Activated CD8-positive, alpha-beta memory T cell treated with anti-CD3 and anti-CD28 coated beads, Interleukin-2, amount 50 U/mL, for 1 hour (primary cell): ENCODE measurements around the gene OLFML3.
"Not testable (repeated sequence)": the region's sequence is repeated elsewhere in the genome, so short reads cannot be mapped to it uniquely, and the experiment has no call there.

ENCODE experiments used
- DNase-seq: peaks from one replicate; pipeline ENCODE4 v3.0.0-alpha.2; 2020; ENCODE audit errors: extremely low read depth

Gene OLFML3

DNA sequence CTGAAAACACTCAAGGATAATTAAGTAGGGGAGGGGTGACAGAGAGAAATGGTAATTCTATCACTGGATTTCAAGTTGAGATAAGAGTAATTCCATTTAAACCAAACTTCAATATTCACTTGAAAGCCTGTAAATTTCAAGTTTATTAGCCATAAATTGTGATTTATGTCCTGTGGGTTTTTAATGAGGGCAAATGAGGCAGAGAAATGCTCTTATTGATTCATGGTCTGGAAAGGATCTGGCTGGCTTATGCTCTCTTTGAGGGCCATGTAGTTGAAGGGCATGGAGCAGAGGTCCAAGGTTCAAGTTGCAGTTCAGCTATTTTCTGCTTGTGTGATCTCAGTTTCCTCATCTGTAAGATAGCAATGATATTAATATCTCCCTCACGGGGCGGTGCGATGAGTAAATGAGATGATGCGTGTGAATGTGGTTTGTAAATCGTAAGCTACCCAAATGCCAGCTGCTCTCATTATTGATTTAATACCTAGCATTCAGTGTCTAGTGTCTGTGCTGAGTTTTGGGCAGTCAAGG, 12.3 kb downstream of the OLFML3 start:
- no peak for DNase-seq

- DNase-seq, result no peak
These were observed 13.8 kb downstream of the OLFML3 start for GRCh38 chr1:113993072-113993471.

- DNase-seq, result no peak
These were observed 14.5 kb downstream of the OLFML3 start for GRCh38 chr1:113993766-113994165.

DNA sequence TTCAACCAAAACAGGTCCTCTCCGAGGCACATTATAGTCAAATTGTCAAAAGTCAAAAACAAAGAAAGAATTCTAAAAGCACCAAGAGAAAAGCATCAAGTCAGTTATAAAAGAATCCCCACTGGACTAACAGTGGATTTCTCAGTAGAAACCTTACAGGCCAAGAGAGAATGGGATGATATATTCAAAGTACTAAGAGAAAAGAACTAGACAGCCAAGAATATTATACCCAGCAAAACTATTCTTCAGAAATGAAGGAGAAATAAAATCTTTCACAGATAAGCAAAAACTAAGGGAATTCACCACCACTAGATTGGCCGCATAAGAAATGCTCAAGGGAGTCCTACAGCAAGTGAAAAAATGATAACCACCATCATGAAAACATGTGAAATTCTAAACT, 16.1 kb downstream of the OLFML3 start:
- no peak for DNase-seq

DNA sequence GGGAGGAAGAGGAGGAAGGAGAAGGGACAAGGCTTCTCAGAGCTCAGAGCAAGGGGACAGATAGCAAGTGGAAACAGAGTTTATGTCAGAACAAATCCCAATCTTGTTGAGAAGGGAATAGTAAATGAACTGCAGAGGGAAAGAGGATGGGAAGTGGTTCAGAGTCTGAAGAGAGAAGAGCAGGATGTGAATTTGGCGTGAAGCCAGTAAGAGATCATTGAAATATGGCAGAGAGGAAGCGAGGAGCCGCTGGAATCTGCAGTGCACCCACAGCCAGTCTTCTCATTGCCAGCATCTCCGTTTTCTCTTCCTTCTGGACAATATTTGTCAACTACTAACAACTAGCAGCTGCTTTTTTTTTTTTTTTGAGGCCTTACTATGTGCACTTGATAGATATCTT, 19.1 kb downstream of the OLFML3 start:
- no peak for DNase-seq

- no peak for DNase-seq
These were observed 20.0 kb downstream of the OLFML3 start for GRCh38 chr1:113999233-113999632.

DNA sequence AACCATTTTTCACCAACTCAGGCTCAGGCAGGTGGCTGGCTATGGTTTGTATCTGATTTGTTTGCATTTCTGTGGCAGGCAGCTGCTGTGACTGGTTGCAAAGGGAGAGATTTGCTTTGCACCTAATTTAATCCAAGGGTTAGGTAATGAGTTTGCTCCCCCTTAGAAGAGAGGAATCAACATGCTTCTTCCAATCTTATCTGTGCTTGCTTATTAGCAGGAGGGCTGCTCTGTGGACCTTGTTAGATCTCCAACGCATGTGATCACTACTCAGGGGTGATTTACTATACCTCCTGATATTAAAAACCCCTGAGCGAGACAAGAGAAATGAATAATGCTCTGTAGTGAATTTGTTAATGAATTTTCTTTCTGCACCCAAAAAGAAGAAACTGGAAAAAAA, 20.5 kb downstream of the OLFML3 start:
- DNase-seq, result no peak

- DNase-seq, result no peak
These were observed 21.1 kb downstream of the OLFML3 start for GRCh38 chr1:114000406-114000805.

- DNase-seq, result no peak
These were observed 23.4 kb downstream of the OLFML3 start for GRCh38 chr1:114002492-114003239.

DNA sequence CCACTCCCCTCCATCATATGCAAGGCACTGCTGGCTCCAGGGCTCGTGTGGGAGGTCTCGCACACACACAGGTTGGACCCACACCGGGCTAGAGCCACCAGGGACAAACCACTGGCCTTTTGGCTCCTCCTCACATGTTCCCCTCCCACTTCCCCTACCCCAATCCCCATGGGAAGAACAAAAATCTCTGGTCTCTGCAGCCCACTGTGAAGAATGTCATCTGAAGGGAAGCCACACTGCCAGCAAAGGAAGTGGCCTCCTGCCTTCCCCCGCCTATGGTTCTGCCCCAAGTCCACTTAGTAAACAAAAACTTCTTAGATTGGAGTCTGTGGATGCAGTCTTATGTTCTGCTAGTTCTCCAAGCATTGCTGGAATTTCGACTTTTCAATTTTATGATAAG, 24.2 kb downstream of the OLFML3 start:
- no peak for DNase-seq

GRCh38 chr1:114006825-114007224, 27.6 kb downstream of the OLFML3 start:
- DNase-seq, result not testable (repeated sequence)

GRCh38 chr1:114008480-114008941, 29.2 kb downstream of the OLFML3 start:
- DNase-seq, result no peak

GRCh38 chr1:114008993-114009392, 29.7 kb downstream of the OLFML3 start:
- DNase-seq, result no peak

DNA sequence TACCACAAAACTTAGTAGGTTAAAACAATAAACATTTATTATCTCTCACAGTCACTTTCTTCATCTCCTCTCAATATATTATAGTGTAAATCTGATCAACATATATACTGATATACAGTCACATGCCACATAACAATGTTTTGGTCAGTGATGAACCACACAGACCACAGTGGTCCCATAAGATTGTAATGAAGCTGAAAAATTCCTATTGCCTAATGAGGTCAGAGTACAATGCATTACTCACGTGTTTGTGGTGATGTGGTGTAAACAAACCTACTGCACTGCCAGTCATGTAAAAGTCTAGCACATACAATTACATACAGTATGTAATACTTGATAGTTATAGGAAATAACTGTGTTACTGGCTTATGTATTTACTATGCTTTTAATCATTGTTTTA, 30.1 kb downstream of the OLFML3 start:
- DNase-seq, result no peak

DNA sequence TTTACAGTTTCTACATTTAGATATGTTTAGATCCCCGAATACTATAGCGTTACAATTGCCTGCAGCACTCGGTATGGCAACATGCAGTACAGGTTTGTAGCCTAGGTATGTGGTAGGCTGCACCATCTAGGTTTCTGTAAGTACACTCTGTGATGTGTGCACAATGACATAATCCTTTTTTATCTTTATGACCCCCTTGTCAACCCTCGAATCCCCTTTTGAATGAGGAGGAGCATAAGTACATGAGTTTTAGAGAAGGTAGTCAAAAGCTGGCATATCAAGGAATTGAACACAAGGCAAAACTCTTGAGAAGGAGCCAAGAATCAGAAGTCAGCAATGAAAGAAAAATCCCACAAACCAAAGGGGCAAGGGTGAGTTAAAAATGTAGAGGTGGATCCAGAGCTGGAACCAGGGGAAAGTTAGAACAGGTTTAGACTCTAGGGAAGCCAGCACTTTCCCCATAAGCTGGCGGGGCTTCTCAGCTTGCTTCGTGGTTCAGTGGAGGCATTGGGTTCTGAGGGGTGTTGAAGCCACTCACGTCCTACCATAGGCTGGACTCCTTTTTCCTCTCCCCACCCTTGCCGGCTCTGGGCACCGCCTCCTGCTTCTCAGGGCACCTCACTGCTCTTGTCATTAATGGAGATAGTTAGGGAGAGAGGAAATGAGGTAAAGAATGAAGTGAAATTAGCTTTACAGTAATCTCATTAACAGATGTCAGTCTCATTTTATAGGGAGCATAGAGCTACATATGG, 31.3 kb downstream of the OLFML3 start:
- no peak for DNase-seq

DNA sequence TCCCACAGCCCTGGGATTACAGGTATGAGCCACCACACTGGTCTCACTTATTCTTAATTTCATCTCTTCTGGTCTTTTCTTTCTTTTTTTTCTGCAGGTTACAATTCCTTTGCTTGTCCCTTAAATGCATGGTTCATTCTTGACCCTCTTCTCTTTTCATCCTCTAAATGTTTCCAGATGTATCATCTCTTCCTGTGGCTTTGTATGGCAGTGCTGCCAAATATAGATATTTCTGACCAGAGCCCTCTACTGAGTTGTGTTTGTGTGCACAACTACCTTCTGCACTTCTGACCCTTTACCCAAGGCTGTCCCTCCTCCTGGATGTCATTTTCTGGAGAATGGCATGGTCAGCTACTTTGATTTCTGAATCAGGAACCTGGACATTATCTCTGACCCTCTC, 32.5 kb downstream of the OLFML3 start:
- DNase-seq, result no peak

DNA sequence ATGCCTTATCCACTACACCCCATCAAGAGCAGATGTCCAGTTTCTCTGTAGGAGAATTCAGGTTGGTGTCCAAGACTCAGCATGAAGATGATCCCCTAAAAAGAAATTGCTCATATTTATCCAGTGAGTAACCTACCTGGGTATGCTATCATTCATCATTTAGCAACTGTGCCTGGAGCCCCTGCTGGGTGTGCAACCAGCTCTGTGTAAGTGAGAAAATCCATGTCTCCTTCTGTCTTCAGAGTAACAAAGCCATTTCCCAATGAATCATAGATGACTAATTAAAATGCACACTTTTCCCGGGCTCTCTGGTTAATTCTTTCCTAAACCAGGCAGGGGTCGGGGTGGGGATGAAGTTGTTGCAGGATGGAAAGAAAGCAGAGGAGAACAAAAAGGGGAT, 35.8 kb downstream of the OLFML3 start:
- no peak for DNase-seq

GRCh38 chr1:114019724-114020123, 40.5 kb downstream of the OLFML3 start:
- not testable (repeated sequence) for DNase-seq

DNA sequence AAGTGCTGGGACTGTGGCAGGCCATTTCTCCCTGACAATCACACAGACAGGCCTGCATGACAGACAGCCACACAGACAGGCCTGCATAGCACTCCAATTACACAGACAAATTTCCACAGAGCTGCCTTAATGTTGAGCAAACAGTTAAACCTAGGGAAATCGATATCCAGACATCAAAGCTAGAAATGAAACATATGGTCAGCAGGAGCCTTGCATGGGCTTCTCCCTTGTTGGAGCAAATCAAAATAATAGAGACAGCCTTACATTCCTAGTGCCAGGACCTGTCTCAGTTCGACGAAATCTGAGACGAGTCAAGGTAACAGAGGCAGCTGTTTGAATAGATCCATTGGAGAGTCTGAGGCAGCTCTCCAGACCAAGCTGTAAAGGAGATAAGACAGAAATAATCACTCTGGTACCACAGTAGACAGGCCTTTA, 42.4 kb downstream of the OLFML3 start:
- no peak for DNase-seq

- DNase-seq, result no peak
These were observed 43.6 kb downstream of the OLFML3 start for GRCh38 chr1:114022877-114023276.

DNA sequence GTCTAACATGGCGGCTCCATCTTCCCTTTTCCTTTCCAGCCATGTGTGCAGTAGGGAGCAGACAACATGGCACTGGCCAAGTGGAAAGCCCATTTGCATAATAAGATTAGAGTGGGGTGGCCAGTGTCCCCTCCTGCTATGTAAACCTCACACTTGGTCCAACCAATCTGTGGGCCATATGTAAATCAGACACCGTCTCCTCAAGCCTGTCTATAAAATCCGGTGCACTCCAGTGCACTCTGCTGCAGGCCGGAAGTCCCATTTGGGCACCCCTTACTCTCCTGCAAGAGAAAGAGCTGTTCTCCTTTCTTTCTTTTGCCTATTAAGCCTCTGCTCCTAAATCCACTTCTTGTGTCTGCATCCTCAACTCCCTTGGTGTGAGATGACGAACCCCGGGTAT, 44.1 kb downstream of the OLFML3 start:
- DNase-seq, result no peak

GRCh38 chr1:114024049-114024448, 44.8 kb downstream of the OLFML3 start:
- DNase-seq, result no peak
